ENCODE measurements around the gene GRK5.

The GRK5 gene

GRCh38 chr10:119358152-119358512 lies 150.8 kb downstream of the GRK5 start:
- no peak for DNase-seq
- intact Hi-C loops (cut with DNase I): no loop called here

DNA sequence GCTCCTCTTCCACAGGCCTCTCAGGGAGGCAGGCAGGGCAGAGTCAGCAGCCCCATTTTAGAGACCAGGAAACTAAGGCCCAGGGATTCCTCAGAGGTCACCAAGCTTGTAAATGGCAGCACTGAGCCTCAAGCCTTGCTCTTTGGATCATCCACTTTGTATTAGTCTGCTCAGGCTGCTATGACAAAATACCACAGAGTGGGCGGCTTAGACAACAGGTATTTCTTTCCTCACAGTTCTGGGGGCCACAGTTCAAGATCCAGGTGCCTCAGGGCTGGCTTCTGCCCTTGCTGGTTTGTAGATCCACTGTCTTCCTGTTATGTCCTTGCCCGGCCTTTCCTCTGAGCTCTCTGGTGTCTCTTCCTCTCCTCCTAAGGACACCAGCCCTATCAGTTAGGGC lies 151.2 kb downstream of the GRK5 start:
- DNase-seq: no peak

GRCh38 chr10:119359025-119359424 lies 151.7 kb downstream of the GRK5 start:
- DNase-seq: no peak

More for the DNA sequence above, 151.2 kb downstream of the GRK5 start:
- intact Hi-C loops (cut with DNase I): no loop called here

GRCh38 chr10:119360181-119360921 lies 153.0 kb downstream of the GRK5 start:
- DNase-seq: no peak
- intact Hi-C loops (cut with DNase I): no loop called here

More at GRCh38 chr10:119359025-119359424, 151.7 kb downstream of the GRK5 start:
- intact Hi-C loops (cut with DNase I): no loop called here

DNA sequence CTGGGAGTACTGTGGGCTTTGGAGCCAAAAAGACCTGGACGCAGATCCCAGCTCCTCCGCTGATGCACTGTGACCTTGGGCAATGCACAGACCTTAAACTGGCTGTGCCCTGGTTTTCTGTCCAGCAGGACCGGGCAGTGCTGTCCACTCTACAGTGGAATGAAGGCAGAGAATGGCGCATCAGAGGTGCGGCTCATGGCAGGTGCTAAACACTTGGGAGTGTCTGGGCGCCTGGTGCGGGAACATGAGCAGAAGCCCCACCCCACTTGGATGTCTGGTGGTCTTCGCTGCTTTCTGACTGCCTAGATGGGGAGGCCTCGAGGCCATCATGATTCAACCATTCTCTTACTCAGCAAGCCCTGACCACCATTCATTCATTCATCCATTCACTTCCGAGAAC lies 153.7 kb downstream of the GRK5 start:
- intact Hi-C loops (cut with DNase I): no loop called here
- no peak for DNase-seq

GRCh38 chr10:119362122-119362521 lies 154.8 kb downstream of the GRK5 start:
- intact Hi-C loops (cut with DNase I): no loop called here
- no peak for DNase-seq

- DNase-seq: peak in 1 of 42 donors; percentile 34
- intact Hi-C loops (cut with DNase I): no loop called here
These were observed 157.6 kb downstream of the GRK5 start for GRCh38 chr10:119364645-119365600.

- DNase-seq: no peak
- intact Hi-C loops (cut with DNase I): no loop called here
These were observed 158.6 kb downstream of the GRK5 start for GRCh38 chr10:119365773-119366599.

GRCh38 chr10:119367841-119368549 lies 160.6 kb downstream of the GRK5 start:
- DNase-seq: no peak
- intact Hi-C loops (cut with DNase I): no loop called here

DNA sequence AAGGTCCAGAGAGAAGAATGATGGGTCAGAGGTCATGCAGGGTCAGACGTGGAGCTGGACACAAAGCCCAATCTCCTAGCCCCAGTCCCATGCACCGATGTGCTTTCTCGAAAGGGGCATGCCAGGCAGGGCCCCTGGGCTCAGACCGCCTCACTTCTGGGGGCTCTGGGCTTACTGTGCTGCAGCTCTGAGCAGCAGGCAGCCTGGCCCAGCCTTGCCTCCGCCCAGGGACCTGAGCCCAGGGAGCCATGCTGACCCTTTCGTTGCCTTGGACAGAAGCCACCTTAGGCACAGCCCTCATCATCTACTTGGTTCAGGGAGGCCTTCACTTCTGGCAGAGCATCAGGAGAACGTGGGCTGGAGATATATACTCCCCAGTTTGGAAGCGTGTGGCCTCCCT lies 161.2 kb downstream of the GRK5 start:
- intact Hi-C loops (cut with DNase I): no loop called here
- DNase-seq: no peak

GRCh38 chr10:119368991-119369869 lies 161.9 kb downstream of the GRK5 start:
- intact Hi-C loops (cut with DNase I): no loop called here
- no peak for DNase-seq

- peak in 3 of 42 donors; percentile 5 to 31 (median 17) for DNase-seq
- intact Hi-C loops (cut with DNase I): no loop called here
These were observed 162.9 kb downstream of the GRK5 start for GRCh38 chr10:119370111-119370741.

- DNase-seq: no peak
- intact Hi-C loops (cut with DNase I): no loop called here
These were observed 163.8 kb downstream of the GRK5 start for GRCh38 chr10:119370972-119371703.

GRCh38 chr10:119371704-119372663 lies 164.6 kb downstream of the GRK5 start:
- intact Hi-C loops (cut with DNase I): no loop called here
- no peak for DNase-seq

DNA sequence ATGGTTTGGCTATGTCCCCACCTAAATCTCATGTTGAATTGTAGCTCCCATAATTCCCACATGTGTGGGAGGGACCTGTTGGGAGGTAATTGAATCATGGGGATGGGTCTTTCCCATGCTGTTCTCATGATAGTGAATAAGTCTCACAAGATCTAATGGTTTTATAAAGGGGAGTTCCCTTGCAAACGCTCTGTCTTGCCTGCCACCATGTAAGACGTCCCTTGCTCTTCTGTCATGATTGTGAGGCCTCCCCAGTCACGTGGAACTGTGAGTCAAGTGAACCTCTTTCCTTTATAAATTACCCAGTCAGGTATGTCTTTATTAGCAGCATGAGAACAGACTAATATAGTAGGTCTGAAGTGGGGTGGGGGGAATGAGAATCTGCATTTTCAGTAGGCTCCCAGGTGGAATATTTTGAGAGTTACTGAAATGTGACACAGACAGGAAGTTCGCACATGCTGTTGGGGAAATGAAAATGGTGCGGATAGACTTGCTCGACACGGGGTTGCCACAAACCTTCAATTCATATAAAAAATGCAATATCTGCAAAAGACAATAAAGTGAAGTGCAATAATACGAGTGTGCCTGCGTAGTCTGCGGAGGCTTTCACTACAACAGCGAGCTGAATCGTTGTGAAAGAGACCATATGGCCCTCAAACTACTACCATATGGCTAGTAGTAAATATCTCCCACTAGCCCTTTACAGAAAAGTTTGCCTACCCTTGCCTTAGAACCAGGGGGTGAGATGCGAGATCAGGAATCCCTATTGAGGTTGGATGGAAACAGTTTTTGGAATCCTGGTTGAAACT lies 166.1 kb downstream of the GRK5 start:
- no peak for DNase-seq
- intact Hi-C loops (cut with DNase I): no loop called here
